GM19023 (cell line): ENCODE data around the gene KDM4E.
"Not testable (repeated sequence)": the region's sequence is repeated elsewhere in the genome, so short reads cannot be mapped to it uniquely, and the experiment has no call there.

Experiments
- ATAC-seq: cut with Tn5 transposase; IDR thresholded peaks from one replicate; pipeline ENCODE4 v1.9.1; 2021; ENCODE audit warnings: mild to moderate bottlenecking, moderate library complexity; ENCODE audit not compliant: unreplicated experiment

KDM4E gene

DNA sequence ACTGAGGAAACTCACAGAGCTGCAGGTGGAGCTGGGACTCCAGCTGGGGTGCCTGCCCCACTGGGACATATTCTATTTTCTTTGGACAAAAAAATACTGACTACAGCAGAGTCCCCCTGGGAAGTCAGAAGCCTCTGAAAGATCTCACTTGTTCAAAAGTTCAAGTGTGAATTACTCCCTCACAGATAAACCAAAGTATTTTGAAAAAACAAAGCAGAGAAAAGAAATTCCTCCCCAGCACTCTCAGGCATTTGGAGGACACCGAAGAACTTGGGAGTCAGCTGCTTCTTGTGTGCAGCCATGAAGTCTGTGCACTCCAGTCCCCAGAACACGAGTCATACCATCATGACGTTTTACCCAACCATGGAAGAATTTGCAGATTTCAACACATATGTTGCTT is 24.1 kb downstream of the KDM4E start, which contains the start of gene KDM4F:
Gene KDM4F (plus strand): TSS at position 301 of the 400 bp plus-strand sequence.
- ATAC-seq: not testable (repeated sequence)

DNA sequence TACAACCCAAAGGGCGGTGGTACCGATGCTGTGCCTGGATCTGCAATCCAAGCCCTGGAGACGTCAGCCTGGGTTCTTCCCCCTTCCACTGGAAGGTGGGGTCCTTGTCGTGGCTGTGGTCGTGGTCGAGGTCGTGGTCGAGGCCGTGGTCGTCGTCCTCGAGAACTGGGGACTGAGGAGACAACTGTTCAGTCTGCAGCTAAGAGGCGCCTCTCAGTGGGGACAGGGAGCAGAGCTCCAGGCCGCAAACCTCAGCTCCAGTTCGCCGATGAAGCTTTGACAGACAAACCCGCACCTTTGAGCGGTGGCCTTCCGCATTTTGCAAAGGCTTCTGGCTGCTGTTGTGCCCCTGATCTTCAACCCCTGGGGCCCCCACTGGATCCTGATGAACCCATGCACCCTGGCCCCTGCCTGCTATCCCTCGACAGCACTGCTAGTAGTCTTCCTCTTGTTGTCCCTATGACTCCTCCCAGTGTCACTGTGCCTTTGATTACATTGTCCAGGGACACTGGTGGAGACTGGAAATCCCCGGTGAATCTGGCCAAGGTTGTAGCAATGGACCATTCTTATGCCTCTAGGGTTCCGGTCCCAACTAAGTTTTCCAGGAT is 25.6 kb downstream of the KDM4E start:
- no peak for ATAC-seq

DNA sequence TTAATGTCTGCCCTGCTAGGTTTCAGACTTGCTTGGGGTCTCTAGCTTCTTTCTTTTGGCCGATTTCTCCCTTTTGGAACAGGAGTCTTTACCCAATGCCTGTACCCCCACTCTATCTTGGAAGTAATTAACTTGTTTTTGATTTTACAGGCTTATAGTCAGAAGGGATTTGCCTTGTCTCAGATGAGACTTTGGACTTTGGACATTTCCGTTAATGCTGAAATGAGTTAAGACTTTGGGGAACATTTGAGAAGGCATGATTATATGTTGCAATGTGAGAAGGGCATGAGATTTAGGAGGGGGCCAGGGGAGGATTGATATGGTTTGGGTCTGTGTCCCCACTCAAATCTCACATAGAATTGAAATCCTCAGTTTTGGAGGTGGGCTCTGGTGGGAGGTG is 29.3 kb downstream of the KDM4E start:
- ATAC-seq: no peak

DNA sequence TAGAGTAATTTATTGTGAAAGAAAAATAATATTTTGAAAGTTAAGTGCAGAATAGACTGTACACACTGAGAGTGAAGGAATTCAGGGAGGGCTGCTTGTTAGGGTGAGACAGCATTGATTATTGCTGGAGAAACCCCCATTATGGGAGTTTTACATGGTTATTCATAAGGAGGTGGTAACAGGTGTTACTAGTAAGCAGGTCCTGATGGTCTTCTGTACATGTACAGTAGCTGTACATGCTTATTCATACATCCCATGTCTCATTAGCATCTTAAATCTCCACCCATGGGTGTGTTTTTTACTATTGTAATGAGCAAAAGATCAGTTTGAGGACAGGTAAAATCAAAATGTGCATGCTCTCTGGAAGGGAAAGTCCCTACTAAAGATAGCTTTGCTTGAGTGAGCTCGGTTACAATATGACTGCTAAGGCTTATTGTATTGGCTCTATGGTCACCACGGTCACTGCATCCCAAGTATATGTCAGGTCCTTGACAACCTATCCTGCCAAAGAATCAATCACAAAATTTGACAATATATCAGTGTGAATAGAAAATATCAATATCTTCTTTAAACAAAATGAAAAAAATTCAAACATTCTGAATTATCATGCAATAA is 30.3 kb downstream of the KDM4E start:
- ATAC-seq: peak; percentile 95

DNA sequence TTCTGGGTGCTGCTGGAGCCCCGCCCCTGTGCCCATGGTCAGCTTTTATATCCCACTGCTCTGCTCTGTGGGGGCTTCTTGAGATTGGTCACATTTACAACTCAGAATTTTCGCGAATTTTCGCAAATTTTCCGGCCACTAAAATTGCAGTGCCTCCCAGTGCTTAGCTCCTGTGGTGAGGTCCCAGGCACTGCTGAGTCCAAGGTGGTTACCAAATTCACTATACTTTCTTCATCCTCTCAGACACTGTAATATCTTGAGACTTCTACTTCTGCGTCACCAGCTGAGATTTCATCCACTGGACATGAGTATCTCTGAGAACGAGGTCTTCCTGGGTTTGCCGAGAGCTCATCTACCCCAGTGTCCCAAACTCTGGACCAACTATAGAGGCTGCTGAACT is 32.9 kb downstream of the KDM4E start:
- no peak for ATAC-seq

DNA sequence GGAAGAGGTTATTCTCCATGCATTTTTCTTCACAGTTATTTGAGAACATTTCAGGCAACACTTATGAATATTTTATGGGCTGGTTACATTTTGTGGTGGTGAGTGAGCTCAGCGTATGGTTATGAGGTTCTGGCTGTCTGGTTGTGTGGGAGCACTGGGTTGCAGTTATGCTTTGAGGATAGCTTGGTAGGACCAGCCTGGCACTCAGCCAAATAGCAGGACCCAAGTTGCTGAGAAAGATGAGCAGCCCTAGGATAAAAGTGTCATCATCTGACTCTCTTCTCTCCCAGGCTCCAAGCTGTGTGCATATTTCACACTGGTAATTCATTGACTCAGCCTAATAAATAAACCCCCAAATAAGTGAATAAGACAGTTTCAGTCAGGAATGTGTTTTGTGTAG is 33.6 kb downstream of the KDM4E start:
- ATAC-seq: no peak

DNA sequence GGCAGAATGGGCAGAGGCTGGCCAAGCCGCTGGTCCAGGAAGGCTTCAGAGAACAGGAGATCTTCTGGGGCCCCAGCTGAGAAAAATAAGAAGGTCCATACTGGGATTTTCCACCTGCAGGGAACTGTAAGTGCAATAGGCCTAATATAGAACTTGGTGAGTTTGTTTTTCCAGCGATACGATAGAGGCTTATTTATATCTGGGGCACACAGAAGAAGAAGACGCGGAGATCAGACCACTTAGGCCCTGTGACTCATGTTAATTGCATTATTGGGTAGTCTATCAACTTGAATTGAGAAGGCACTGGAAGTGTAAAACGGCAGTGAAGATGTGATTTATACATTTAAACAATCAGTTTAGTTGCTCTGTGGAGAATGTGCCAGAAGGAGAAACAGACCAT is 34.0 kb downstream of the KDM4E start:
- ATAC-seq: no peak

DNA sequence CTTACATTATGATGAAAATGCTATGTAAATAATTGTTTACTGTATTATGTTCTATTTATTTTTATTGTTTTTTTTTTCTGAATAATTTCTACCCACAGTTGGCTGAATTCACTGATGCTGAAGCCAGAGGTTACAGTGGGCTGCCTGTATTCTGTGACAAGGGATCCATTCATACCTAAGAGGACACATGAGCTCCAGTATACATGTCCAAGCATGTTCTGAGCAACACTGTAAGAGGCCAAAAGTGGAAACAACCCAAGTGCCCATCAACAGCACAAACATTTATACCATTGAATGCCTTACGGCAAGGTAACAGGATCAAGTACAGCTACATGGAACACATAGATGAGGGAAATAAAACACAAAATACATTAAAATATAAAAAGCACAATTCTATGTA is 40.3 kb downstream of the KDM4E start:
- ATAC-seq: no peak

DNA sequence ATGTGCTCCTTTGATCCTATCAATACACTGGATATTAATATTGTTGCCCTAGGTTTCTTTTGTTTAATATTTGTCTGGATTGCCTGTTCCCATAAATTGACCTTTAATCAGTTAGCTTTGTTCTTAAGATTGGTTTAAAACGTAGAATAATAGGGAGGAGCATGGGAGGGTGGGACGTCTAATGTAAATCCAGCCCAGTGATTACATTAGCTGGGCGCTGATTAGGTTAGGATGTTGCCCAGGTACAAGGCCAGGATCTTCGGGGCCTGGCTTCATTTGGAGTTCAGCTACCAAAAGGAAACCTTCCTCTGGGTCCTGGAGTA is 41.6 kb downstream of the KDM4E start, which contains the start of gene SRSF8:
Gene SRSF8 (plus strand): TSS at position 204 of the 323 bp plus-strand sequence. CDS start 308 bp downstream, outside the sequence.
- ATAC-seq: peak; percentile 47

DNA sequence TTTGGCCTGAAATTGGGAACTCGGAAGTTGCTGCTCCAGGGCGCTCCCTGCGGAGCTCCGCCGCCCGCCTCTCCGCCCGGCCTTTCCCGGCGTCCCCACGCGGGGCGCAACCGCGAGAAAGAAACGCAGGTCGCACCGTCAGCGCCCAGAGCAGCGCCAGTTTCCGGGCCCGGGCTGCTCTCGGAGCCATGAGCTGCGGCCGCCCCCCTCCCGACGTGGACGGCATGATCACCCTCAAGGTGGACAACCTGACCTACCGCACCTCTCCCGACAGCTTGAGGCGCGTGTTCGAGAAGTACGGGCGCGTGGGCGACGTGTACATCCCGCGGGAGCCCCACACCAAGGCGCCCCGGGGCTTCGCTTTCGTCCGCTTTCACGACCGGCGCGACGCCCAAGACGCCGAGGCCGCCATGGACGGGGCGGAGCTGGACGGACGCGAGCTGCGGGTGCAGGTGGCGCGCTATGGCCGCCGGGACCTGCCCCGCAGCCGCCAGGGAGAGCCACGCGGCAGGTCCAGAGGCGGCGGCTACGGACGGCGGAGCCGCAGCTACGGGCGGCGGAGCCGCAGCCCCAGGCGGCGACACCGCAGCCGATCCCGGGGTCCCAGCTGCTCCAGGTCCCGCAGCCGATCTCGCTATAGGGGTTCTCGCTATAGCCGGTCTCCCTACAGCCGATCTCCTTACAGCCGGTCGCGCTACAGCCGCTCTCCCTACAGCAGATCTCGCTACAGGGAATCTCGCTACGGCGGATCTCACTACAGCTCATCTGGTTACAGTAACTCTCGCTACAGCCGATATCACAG is 42.2 kb downstream of the KDM4E start:
- ATAC-seq: peak; percentile 72

DNA sequence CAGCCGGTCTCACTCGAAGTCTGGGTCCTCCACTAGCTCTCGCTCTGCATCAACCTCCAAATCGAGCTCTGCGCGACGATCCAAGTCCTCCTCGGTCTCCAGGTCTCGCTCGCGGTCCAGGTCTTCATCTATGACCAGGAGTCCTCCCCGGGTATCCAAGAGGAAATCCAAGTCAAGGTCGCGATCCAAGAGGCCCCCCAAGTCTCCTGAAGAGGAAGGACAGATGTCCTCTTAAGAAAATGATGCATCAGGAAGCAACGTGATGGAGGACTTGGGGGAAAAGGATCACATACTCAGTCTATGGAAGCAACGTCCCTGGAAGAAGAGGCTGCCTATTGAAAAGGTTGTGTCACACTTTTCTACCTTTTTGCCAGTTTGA is 42.8 kb downstream of the KDM4E start:
- ATAC-seq: no peak

DNA sequence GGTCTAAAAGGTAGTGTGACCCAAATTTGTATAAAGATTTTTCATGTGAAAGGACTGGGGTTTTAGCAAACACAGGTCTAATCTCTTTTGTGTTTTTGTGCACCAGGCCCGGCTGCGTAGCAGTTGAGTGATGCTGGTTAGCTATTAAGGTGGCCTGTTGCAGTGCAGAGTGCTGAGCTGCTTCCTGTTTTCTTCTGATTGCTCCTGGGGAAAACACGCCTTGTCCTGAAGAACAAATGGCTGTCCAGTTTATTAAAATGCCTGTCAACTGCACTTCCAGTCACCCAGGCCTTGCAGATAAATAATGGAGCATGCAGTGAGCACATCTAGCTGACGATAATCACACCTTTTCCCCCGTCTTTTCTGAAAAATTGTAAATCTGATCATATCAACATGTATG is 43.5 kb downstream of the KDM4E start:
- peak; percentile 51 for ATAC-seq

DNA sequence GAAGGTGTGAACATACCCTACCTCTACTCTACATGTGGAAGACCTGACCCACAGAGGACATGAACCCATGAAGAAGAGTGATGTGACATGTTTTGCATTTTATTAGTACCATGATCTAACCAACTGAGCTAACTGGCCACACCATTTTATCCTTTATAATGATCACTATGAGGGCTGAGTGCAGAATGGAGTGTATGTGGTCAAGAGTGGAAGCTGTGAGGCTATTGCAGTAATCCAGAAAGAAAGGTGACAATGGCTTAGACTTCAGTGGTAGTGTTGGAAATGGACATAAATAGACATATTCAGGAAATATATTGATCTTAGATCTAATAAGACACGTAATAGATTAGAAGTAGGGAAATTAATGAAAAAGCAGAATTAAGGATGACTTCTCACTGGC is 45.4 kb downstream of the KDM4E start:
- ATAC-seq: no peak

DNA sequence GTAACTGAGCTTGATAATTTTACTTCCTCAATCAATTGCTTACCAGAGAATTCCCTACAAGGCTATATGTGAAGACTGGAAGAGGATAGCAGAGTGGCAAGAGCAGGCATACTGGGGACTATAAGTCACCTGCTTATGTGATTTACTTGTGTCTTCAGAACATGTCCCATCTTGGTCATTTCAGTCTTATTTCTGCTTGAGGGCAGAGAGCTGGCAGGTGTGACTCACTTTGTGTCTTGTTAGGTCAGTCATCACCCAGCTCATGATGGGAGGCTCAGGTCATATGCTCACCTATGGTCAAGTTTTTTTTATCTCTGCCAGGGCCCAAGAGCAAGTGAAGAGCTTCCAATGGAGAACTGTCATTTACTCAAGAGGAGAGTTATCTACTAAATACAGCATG is 47.9 kb downstream of the KDM4E start:
- ATAC-seq: no peak

DNA sequence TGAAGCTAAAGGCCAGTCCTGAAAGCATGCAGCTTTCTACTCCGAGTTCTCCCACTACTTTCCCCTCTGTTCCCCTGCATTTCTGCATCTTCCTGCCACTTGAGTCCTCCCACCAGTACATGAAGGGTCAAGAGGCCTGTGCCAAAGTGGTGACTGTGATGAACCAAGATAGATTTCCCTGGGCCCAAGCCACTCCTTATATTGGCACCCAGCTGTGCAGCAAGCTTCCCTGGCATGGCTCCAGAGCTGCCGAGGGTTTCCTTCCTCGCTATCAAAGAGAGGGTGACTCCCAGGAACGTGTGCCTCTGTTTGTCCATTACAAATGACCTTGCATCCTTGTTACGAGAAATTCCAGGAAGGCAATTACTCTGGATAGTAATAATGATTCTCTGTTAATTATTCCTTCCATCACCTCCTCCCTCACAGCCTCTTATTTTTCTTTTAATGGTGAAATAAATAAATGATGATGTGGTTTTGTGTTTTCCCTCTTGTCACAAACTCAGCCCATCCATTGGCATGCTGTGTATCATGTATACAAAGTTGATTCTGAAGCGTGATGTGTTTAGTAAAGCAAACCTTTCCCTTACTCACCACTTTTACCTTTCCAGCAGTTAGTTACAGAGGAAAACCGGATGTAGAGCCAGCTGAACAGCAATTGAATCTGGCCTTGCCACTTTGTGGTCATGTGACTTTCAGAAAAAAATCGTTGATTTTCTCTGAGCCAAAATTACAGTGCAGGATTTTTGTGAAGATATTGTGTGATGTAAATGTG is 49.9 kb downstream of the KDM4E start:
- ATAC-seq: no peak

DNA sequence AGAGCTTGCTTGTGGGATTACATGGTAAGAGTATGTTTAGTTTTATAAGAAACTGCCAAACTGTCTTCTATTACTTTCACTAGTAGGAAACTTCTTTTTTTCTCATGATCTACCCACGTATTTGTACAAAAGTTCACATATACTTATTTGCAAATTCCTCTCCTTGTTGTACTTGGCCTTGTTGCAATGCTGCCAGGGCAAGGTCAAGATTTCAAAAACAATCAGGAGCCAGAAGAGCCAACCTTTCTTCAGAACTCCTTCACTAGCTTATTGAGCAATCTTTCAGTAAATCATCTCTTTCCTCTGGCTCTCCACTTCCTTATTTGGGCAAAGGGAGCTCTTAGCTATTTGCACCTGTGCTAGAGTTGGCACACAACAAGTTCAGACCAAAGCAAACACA is 51.4 kb downstream of the KDM4E start:
- no peak for ATAC-seq

DNA sequence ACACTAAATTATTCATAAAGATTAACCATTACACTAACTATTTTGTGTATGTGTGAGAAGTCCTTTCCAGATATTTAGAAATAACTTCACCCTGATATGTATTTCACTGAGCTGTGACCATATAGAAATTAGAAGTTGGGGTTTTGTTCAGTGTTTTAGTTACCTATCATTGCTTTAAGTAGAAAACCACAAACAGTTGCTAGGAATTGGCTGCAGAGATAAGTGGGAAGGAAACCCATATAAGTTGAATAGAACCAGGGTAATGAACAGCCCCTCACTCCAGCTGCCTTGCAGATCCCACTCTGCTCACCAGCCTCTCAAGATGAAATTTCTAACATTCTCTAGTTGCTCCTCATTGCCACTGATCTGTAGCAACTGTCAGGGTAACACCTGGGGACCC is 51.9 kb downstream of the KDM4E start:
- no peak for ATAC-seq
